ENCODE data around the gene ATP11C. TPM values are rescaled to one million over a fixed set of nuclear protein-coding genes. Genes with fewer than 3 reads are reported as not detected.

ATP11C gene
- total and polyA plus RNA-seq, 2 experiments from 2014 or later, result 8.5 to 22.3 TPM

- no peak overlapping the region for H3K4me2 ChIP-seq
- H3K9me3 ChIP-seq (ENCODE audit: low read depth), result no peaks in the 10 kb centered on the region
- H3K79me2 ChIP-seq, result no peaks in the 10 kb centered on the region
- no peaks in the 10 kb centered on the region for H3K4me1 ChIP-seq (ENCODE audit: insufficient read depth)
- no peaks in the 10 kb centered on the region for H3K27me3 ChIP-seq
- no peak overlapping the region for H2AFZ ChIP-seq
- TF ChIP-seq EZH2 (IDR thresholded peaks at IDR 0.05; ENCODE audit: borderline replicate concordance) (no peak), CTCF (IDR thresholded peaks at IDR 0.05; ENCODE audit: poor library complexity) (no peak), EZH2phosphoT487 (IDR thresholded peaks at IDR 0.05; ENCODE audit: low read depth, severe bottlenecking, unreplicated experiment) (no peak)
- 76% methylated on average over 4 of the region's 4 CpGs for WGBS (ENCODE audit: low lambda C conversion rate, missing lambda C conversion rate)
- H3K9me2 ChIP-seq (replicated peaks; ENCODE audit: insufficient read depth), result no peaks in the 10 kb centered on the region
- no peak overlapping the region for H3K4me3 ChIP-seq
- no peak overlapping the region for H3K27ac ChIP-seq
- peaks cover 4% of the 10 kb centered on the region for H3K36me3 ChIP-seq (replicated peaks; ENCODE audit: insufficient read depth, low read depth)
- no peaks in the 10 kb centered on the region for H4K20me1 ChIP-seq (ENCODE audit: insufficient read depth, poor library complexity, severe bottlenecking)
- DNase-seq (ENCODE audit: low spot score), result no peak
These were observed 130.8 kb downstream of the ATP11C start for GRCh38 chrX:139802048-139802447.

GRCh38 chrX:139801397-139801813 lies 131.4 kb downstream of the ATP11C start:
- Histone ChIP-seq H2AFZ (no peak overlapping the region), H3K36me3 (replicated peaks; ENCODE audit: insufficient read depth, low read depth) (peaks cover 4% of the 10 kb centered on the region), H3K27ac (no peak overlapping the region), H3K9me2 (replicated peaks; ENCODE audit: insufficient read depth) (no peaks in the 10 kb centered on the region), H3K27me3 (no peaks in the 10 kb centered on the region), H3K79me2 (no peaks in the 10 kb centered on the region), H3K4me3 (no peak overlapping the region), H3K4me2 (no peak overlapping the region), H3K4me1 (ENCODE audit: insufficient read depth) (no peaks in the 10 kb centered on the region), H3K9me3 (ENCODE audit: low read depth) (no peaks in the 10 kb centered on the region), H4K20me1 (ENCODE audit: insufficient read depth, poor library complexity, severe bottlenecking) (no peaks in the 10 kb centered on the region)
- WGBS (ENCODE audit: low lambda C conversion rate, missing lambda C conversion rate), result 55% methylated on average over 3 of the region's 3 CpGs
- TF ChIP-seq EZH2phosphoT487 (IDR thresholded peaks at IDR 0.05; ENCODE audit: low read depth, severe bottlenecking, unreplicated experiment) (no peak), EZH2 (IDR thresholded peaks at IDR 0.05; ENCODE audit: borderline replicate concordance) (no peak), CTCF (IDR thresholded peaks at IDR 0.05; ENCODE audit: poor library complexity) (no peak)
- no peak for DNase-seq (ENCODE audit: low spot score)

GRCh38 chrX:139798701-139799100 lies 134.2 kb downstream of the ATP11C start:
- Histone ChIP-seq H3K9me2 (replicated peaks; ENCODE audit: insufficient read depth) (no peaks in the 10 kb centered on the region), H4K20me1 (ENCODE audit: insufficient read depth, poor library complexity, severe bottlenecking) (no peaks in the 10 kb centered on the region), H2AFZ (no peak overlapping the region), H3K27ac (no peak overlapping the region), H3K4me1 (ENCODE audit: insufficient read depth) (no peaks in the 10 kb centered on the region), H3K4me3 (no peak overlapping the region), H3K4me2 (no peak overlapping the region), H3K27me3 (no peaks in the 10 kb centered on the region), H3K36me3 (replicated peaks; ENCODE audit: insufficient read depth, low read depth) (peaks cover 4% of the 10 kb centered on the region), H3K9me3 (ENCODE audit: low read depth) (no peaks in the 10 kb centered on the region), H3K79me2 (no peaks in the 10 kb centered on the region)
- 83% methylated on average over 4 of the region's 4 CpGs for WGBS (ENCODE audit: low lambda C conversion rate, missing lambda C conversion rate)
- TF ChIP-seq EZH2phosphoT487 (IDR thresholded peaks at IDR 0.05; ENCODE audit: low read depth, severe bottlenecking, unreplicated experiment) (no peak), CTCF (IDR thresholded peaks at IDR 0.05; ENCODE audit: poor library complexity) (no peak), EZH2 (IDR thresholded peaks at IDR 0.05; ENCODE audit: borderline replicate concordance) (no peak)
- no peak for DNase-seq (ENCODE audit: low spot score)

GRCh38 chrX:139795196-139795595 lies 137.7 kb downstream of the ATP11C start:
- no peaks in the 10 kb centered on the region for H4K20me1 ChIP-seq (ENCODE audit: insufficient read depth, poor library complexity, severe bottlenecking)
- H3K4me2 ChIP-seq, result no peak overlapping the region
- no peaks in the 10 kb centered on the region for H3K4me1 ChIP-seq (ENCODE audit: insufficient read depth)
- 78% methylated on average over 1 of the region's 1 CpG for WGBS (ENCODE audit: low lambda C conversion rate, missing lambda C conversion rate)
- H3K27ac ChIP-seq, result no peak overlapping the region
- no peaks in the 10 kb centered on the region for H3K9me2 ChIP-seq (replicated peaks; ENCODE audit: insufficient read depth)
- no peaks in the 10 kb centered on the region for H3K79me2 ChIP-seq
- H3K4me3 ChIP-seq, result no peak overlapping the region
- H2AFZ ChIP-seq, result no peak overlapping the region
- no peaks in the 10 kb centered on the region for H3K27me3 ChIP-seq
- DNase-seq (ENCODE audit: low spot score), result no peak
- H3K9me3 ChIP-seq (ENCODE audit: low read depth), result no peaks in the 10 kb centered on the region
- H3K36me3 ChIP-seq (replicated peaks; ENCODE audit: insufficient read depth, low read depth), result no peaks in the 10 kb centered on the region
- TF ChIP-seq EZH2 (IDR thresholded peaks at IDR 0.05; ENCODE audit: borderline replicate concordance) (no peak), EZH2phosphoT487 (IDR thresholded peaks at IDR 0.05; ENCODE audit: low read depth, severe bottlenecking, unreplicated experiment) (no peak), CTCF (IDR thresholded peaks at IDR 0.05; ENCODE audit: poor library complexity) (no peak)

Measured in hepatocyte (in vitro differentiated cells).